Peyer's patch (tissue), 4 donors: ENCODE data around the gene SLX9. TPM values are rescaled to one million over a fixed set of nuclear protein-coding genes. Genes with fewer than 3 reads are reported as not detected.

Experiments used
- DNase-seq, 3 donors: peaks; one replicate each; pipeline ENCODE4 v3.0.0-alpha.2; 2017 to 2019
- H3K27ac ChIP-seq, 4 donors: fragments of 200-600 bp; sonication (generic); one replicate each; pipeline ENCODE4 v1.5.1; 2016 to 2019
- H3K27me3 ChIP-seq, 2 donors: fragments of 200-600 bp; sonication (generic); one replicate each; pipeline ENCODE4 v1.5.1; 2019
- H3K36me3 ChIP-seq, 3 donors: fragments of 200-600 bp; sonication (generic); one replicate each; pipeline ENCODE4 v1.5.1; 2016 to 2019
- H3K4me1 ChIP-seq, 4 donors: fragments of 200-600 bp; sonication (generic); one replicate each; pipeline ENCODE4 v1.5.1; 2016 to 2019
- H3K4me3 ChIP-seq, 4 donors: fragments of 200-600 bp; sonication (generic); 1 replicate in 3 of 4; 2 replicates in 1 of 4; pipeline ENCODE4 v1.5.1; 2016 to 2019; ENCODE audit warnings: mild to moderate bottlenecking in 1 of 4
- H3K9me3 ChIP-seq, 4 donors: fragments of 200-600 bp; sonication (generic); one replicate each; pipeline ENCODE4 v1.5.1; 2016 to 2019; ENCODE audit warnings: mild to moderate bottlenecking in 1 of 4
- CTCF ChIP-seq, 6 experiments: fragments of 450-650 bp in 4 of 6; fragments of 200-600 bp in 2 of 6; sonication (generic) in 1 of 6; IDR thresholded peaks; one replicate each; pipeline ENCODE4 v1.5.1; 2017 to 2019; ENCODE audit warnings: antibody characterized with exemption in 6 of 6, mild to moderate bottlenecking in 3 of 6, moderate library complexity in 1 of 6
- POLR2A ChIP-seq, 2 donors: fragments of 450-650 bp; IDR thresholded peaks; one replicate each; pipeline ENCODE4 v1.5.1; 2017; ENCODE audit warnings: antibody characterized with exemption in 2 of 2, mild to moderate bottlenecking in 2 of 2, moderate library complexity in 2 of 2
- total RNA-seq, 4 donors: library from RNA; depleted of rRNA; stranded (reverse); fragments of >200 nt; gene quantifications; one replicate each; pipeline ENCODE4 v1.1.0, GENCODE V29; 2016

The SLX9 gene
- total RNA-seq, 4 donors from 2014 or later: 7.8 to 10.5 (median 10.0) TPM; not detected in 1

- Histone ChIP-seq H3K27me3 (no peaks in the 10 kb centered on the region), H3K9me3 (no peaks in the 10 kb centered on the region), H3K36me3 (peaks cover 0 to 12% (median 0%) of the 10 kb centered on the region in 3 donors), H3K4me3 (peak overlapping the region in 1 of 4 donors; percentile 2), H3K27ac (peak overlapping the region in 1 of 4 donors; percentile 24), H3K4me1 (peaks cover 0 to 17% (median 2%) of the 10 kb centered on the region in 4 donors)
- no peak for DNase-seq
- TF ChIP-seq POLR2A (IDR thresholded peaks at IDR 0.05): no peak
- TF ChIP-seq CTCF (IDR thresholded peaks at IDR 0.05): no peak
Measured at GRCh38 chr21:44967082-44968047, 27.5 kb downstream of the SLX9 start.

- no peak overlapping the region for H3K4me3 ChIP-seq
- H3K4me1 ChIP-seq: peaks cover 0 to 17% (median 2%) of the 10 kb centered on the region in 4 donors
- TF ChIP-seq POLR2A (IDR thresholded peaks at IDR 0.05): no peak
- no peak for TF ChIP-seq CTCF (IDR thresholded peaks at IDR 0.05)
- peak overlapping the region in 3 of 4 donors; percentile 5 to 42 (median 35) for H3K27ac ChIP-seq
- H3K36me3 ChIP-seq: peaks cover 0 to 8% (median 0%) of the 10 kb centered on the region in 3 donors
- H3K27me3 ChIP-seq: no peaks in the 10 kb centered on the region
- no peak for DNase-seq
- H3K9me3 ChIP-seq: no peaks in the 10 kb centered on the region
Measured at GRCh38 chr21:44969066-44969670, 29.3 kb downstream of the SLX9 start.

GRCh38 chr21:44969931-44970755 is 30.3 kb downstream of the SLX9 start:
- Histone ChIP-seq H3K4me3 (no peak overlapping the region), H3K4me1 (peaks cover 0 to 17% (median 0%) of the 10 kb centered on the region in 4 donors), H3K27me3 (no peaks in the 10 kb centered on the region), H3K36me3 (peaks cover 0 to 14% (median 0%) of the 10 kb centered on the region in 3 donors), H3K27ac (peak overlapping the region in 2 of 4 donors; percentile 35 to 42), H3K9me3 (no peaks in the 10 kb centered on the region)
- DNase-seq: no peak
- no peak for TF ChIP-seq CTCF (IDR thresholded peaks at IDR 0.05)
- no peak for TF ChIP-seq POLR2A (IDR thresholded peaks at IDR 0.05)

- no peak for DNase-seq
- no peaks in the 10 kb centered on the region for H3K9me3 ChIP-seq
- peaks cover 0 to 15% (median 0%) of the 10 kb centered on the region in 4 donors for H3K4me1 ChIP-seq
- peak overlapping the region in 1 of 4 donors; percentile 42 for H3K27ac ChIP-seq
- TF ChIP-seq POLR2A (IDR thresholded peaks at IDR 0.05): no peak
- TF ChIP-seq CTCF (IDR thresholded peaks at IDR 0.05): no peak
- no peak overlapping the region for H3K4me3 ChIP-seq
- H3K27me3 ChIP-seq: no peaks in the 10 kb centered on the region
- peaks cover 0 to 14% (median 0%) of the 10 kb centered on the region in 3 donors for H3K36me3 ChIP-seq
Measured at GRCh38 chr21:44970766-44971671, 31.2 kb downstream of the SLX9 start.
